ENCODE results near the gene EPS8. TPM values are rescaled to one million over a fixed set of nuclear protein-coding genes. Genes with fewer than 3 reads are reported as not detected.

Gene EPS8
- total RNA-seq, 1 experiment from 2014 or later = 13.9 TPM

DNA sequence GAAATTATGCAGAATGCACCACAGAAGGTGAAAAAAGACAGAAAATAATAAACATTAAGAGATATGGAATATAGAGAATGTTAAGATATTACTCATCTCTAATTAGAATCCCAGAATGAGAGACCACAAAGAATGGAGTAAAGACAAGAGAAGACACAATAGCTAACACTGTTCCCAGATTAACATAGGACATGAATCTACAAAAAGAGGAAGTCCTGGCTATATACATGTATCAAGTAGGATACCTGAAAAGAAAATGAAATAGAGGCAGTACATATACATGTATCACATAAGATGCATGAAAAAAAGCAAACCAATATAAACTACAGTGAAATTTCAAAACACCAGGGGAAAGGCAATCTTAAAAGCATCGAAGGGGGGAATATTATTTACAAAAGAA lies 5.6 kb upstream of the EPS8 start:
- Histone ChIP-seq H3K9me3 (no peaks in the 10 kb centered on the region), H3K36me3 (ENCODE audit: control insufficient read depth, insufficient read depth, low read length) (no peaks in the 10 kb centered on the region), H3K4me1 (0 out of 2 replicates have a peak, but pooled peaks cover 3% of the 10 kb centered on the region), H3K4me3 (ENCODE audit: low read depth, low read length) (no peak overlapping the region), H3K27me3 (replicated peaks; ENCODE audit: control insufficient read depth, insufficient read depth, low read length) (peaks cover 1% of the 10 kb centered on the region; the same call in 1 of the 2 replicates)
- Mint-ChIP-seq H3K9me3 (ENCODE audit: unreplicated experiment) (no peaks in the 10 kb centered on the region), H3K4me3 (ENCODE audit: unreplicated experiment) (no peak overlapping the region), H3K4me1 (ENCODE audit: low read depth, unreplicated experiment) (peaks cover 10% of the 10 kb centered on the region), H3K27me3 (ENCODE audit: insufficient read depth, unreplicated experiment) (peaks cover 10% of the 10 kb centered on the region), H3K27ac (ENCODE audit: unreplicated experiment) (no peak overlapping the region), H3K36me3 (ENCODE audit: insufficient read depth, unreplicated experiment) (no peaks in the 10 kb centered on the region)
- intact Hi-C loops (cut with micrococcal nuclease; ENCODE audit: unreplicated experiment) = no loop called here
- TF ChIP-seq, protein P1, sequence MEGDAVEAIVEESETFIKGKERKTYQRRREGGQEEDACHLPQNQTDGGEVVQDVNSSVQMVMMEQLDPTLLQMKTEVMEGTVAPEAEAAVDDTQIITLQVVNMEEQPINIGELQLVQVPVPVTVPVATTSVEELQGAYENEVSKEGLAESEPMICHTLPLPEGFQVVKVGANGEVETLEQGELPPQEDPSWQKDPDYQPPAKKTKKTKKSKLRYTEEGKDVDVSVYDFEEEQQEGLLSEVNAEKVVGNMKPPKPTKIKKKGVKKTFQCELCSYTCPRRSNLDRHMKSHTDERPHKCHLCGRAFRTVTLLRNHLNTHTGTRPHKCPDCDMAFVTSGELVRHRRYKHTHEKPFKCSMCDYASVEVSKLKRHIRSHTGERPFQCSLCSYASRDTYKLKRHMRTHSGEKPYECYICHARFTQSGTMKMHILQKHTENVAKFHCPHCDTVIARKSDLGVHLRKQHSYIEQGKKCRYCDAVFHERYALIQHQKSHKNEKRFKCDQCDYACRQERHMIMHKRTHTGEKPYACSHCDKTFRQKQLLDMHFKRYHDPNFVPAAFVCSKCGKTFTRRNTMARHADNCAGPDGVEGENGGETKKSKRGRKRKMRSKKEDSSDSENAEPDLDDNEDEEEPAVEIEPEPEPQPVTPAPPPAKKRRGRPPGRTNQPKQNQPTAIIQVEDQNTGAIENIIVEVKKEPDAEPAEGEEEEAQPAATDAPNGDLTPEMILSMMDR (IDR thresholded peaks at IDR 0.05; ENCODE audit: insufficient read depth in 1 of 2, low read depth in 1 of 2, low read length in 1 of 2, severe bottlenecking in 1 of 2, unreplicated experiment in 1 of 2) = no peak
- BruUV-seq (replicated peaks) = no TSS peak
- ChIA-PET POLR2A (no interaction called here), CTCF (interaction anchor here (0.7 kb wide), 1 partner anchor 63 kb away, joined by 3 read pairs; no protein-coding TSS in a partner anchor)
- DNase-seq = no peak

DNA sequence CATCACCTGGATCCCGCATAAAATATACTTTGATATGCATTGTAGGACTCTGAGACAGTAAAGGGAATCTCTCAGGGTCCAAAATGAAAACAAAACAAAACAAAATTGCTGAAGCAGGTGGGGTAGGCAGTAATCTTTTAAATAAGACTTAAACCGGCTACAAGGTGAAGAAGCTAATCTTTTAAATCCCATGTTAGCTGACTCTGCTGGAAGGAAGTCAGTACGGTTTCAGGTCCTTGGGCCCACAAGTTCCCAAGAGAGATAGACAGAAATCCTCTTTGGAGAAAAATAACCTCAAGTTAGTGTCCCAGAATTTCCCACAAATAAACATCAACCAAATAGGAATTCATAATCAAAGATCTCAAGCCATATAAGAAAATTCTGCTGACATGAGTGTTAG lies 5.0 kb upstream of the EPS8 start:
- 0 out of 2 replicates have a peak, but pooled peaks cover 3% of the 10 kb centered on the region for H3K4me1 ChIP-seq
- peaks cover 6% of the 10 kb centered on the region for H3K27me3 Mint-ChIP-seq (ENCODE audit: insufficient read depth, unreplicated experiment)
- no peak overlapping the region for H3K4me3 Mint-ChIP-seq (ENCODE audit: unreplicated experiment)
- no peaks in the 10 kb centered on the region for H3K9me3 ChIP-seq
- no peaks in the 10 kb centered on the region for H3K36me3 Mint-ChIP-seq (ENCODE audit: insufficient read depth, unreplicated experiment)
- peaks cover 12% of the 10 kb centered on the region for H3K4me1 Mint-ChIP-seq (ENCODE audit: low read depth, unreplicated experiment)
- H3K36me3 ChIP-seq (ENCODE audit: control insufficient read depth, insufficient read depth, low read length) = no peaks in the 10 kb centered on the region
- TF ChIP-seq, protein P1 (IDR thresholded peaks at IDR 0.05; ENCODE audit: insufficient read depth in 1 of 2, low read depth in 1 of 2, low read length in 1 of 2, severe bottlenecking in 1 of 2, unreplicated experiment in 1 of 2) = no peak
- peaks cover 1% of the 10 kb centered on the region; the same call in 1 of the 2 replicates for H3K27me3 ChIP-seq (replicated peaks; ENCODE audit: control insufficient read depth, insufficient read depth, low read length)
- POLR2A ChIA-PET = no interaction called here
- intact Hi-C loops (cut with micrococcal nuclease; ENCODE audit: unreplicated experiment) = no loop called here
- DNase-seq = no peak
- H3K27ac Mint-ChIP-seq (ENCODE audit: unreplicated experiment) = no peak overlapping the region
- CTCF ChIA-PET = no interaction called here
- BruUV-seq (replicated peaks) = no TSS peak
- H3K9me3 Mint-ChIP-seq (ENCODE audit: unreplicated experiment) = no peaks in the 10 kb centered on the region
- no peak overlapping the region for H3K4me3 ChIP-seq (ENCODE audit: low read depth, low read length)

DNA sequence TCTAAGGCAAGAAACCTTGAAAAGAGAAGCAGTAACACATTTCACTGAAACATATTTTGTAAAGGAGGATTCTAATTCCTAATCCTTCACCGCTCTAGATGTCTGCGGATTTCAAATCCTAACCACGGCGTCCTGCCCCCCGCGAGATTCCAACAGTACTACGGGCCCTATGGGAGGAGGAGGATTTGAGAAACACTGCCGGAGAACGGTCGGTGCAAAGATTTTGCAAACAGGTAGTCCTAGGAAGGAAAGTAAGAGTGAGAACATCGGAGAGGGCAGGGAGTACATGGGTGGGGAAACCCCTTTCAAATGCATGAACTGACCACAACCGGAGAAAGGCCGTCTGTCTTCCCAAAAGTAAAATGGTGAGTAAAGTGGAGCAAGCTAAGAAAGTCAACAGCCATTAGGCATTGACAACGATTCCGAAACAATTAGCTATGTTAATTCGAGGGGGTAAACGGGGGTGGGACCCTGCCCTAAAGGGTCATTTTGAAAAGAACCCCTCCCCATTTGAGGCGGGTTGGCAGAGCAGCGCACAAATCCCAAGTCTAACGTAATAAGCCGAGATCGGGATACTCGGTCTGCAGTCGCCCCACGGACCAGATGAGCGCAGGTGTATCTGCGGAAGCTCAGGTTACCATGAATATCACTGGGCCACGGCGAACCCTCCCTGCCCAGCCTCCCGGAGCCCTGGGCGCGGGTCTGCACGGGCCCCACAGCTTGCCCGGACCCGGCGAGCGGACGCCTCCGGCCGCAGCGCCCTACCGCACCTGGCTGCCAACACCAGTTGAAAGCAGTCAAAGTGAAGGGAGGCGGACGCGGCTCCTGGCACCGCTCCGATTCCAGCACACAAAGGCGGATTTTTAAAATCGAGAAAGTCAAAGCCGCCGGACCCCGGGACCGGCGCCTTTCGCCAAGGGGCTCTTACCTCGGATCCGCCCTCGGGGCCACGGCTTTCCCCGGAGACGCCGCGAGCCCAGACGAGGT lies 662 bp downstream of the EPS8 start:
- peak; percentile 58 to 64 for DNase-seq
- Mint-ChIP-seq H3K4me1 (ENCODE audit: low read depth, unreplicated experiment) (peaks cover 5% of the 10 kb centered on the region), H3K27ac (ENCODE audit: unreplicated experiment) (peak overlapping the region; percentile 3), H3K4me3 (ENCODE audit: unreplicated experiment) (peak overlapping the region; percentile 75), H3K9me3 (ENCODE audit: unreplicated experiment) (no peaks in the 10 kb centered on the region), H3K36me3 (ENCODE audit: insufficient read depth, unreplicated experiment) (no peaks in the 10 kb centered on the region), H3K27me3 (ENCODE audit: insufficient read depth, unreplicated experiment) (peaks cover 13% of the 10 kb centered on the region)
- Histone ChIP-seq H3K9me3 (no peaks in the 10 kb centered on the region), H3K36me3 (ENCODE audit: control insufficient read depth, insufficient read depth, low read length) (no peaks in the 10 kb centered on the region), H3K27me3 (replicated peaks; ENCODE audit: control insufficient read depth, insufficient read depth, low read length) (peaks cover 1% of the 10 kb centered on the region; the same call in 1 of the 2 replicates), H3K4me1 (0 out of 2 replicates have a peak, but pooled peaks cover 3% of the 10 kb centered on the region), H3K4me3 (ENCODE audit: low read depth, low read length) (peak overlapping the region; percentile 76)
- intact Hi-C loops (cut with micrococcal nuclease; ENCODE audit: unreplicated experiment) = loop anchor here (1.0 to 5.0 kb wide), 4 partner anchors 8 to 198 kb away; partner anchors contain the start of gene STRAP
- BruUV-seq (replicated peaks) = no TSS peak
- POLR2A ChIA-PET = interaction anchor here (0.6 to 2.0 kb wide), 3 partner anchors 8 to 1017 kb away, joined by 3 to 5 read pairs (median 4); a partner anchor contains a TSS
- TF ChIP-seq, protein P1 (IDR thresholded peaks at IDR 0.05; ENCODE audit: insufficient read depth in 1 of 2, low read depth in 1 of 2, low read length in 1 of 2, severe bottlenecking in 1 of 2, unreplicated experiment in 1 of 2) = no peak
- CTCF ChIA-PET = interaction anchor here (1.1 to 1.7 kb wide), 3 partner anchors 8 to 204 kb away, joined by 3 to 6 read pairs (median 4); no protein-coding TSS in a partner anchor

Measured in Caco-2 (cell line).